Dendritic cell treated with granulocyte-macrophage colony-stimulating factor and Interleukin-4, amounts not matched to agents 40 ng/mL and 50 ng/mL, for 4 days (primary cell): Measurements from ENCODE around the gene OR5B21.

Source experiments
- H3K27ac Mint-ChIP-seq: one replicate; pipeline ENCODE4 v1.8.0; 2022; ENCODE audit warnings: mild to moderate bottlenecking, mixed read lengths
- H3K27me3 Mint-ChIP-seq: one replicate; pipeline ENCODE4 v1.8.0; 2022; ENCODE audit warnings: mild to moderate bottlenecking, mixed read lengths
- H3K36me3 Mint-ChIP-seq: one replicate; pipeline ENCODE4 v1.8.0; 2022; ENCODE audit warnings: low read depth, mixed read lengths
- H3K4me1 Mint-ChIP-seq: one replicate; pipeline ENCODE4 v1.8.0; 2022; ENCODE audit warnings: low read depth, mixed read lengths
- H3K4me3 Mint-ChIP-seq: one replicate; pipeline ENCODE4 v1.8.0; 2022; ENCODE audit warnings: mild to moderate bottlenecking, moderate library complexity, mixed read lengths
- H3K9me3 Mint-ChIP-seq: one replicate; pipeline ENCODE4 v1.8.0; 2022; ENCODE audit warnings: mixed read lengths
- intact Hi-C: fragments of 100-400 bp; cut with micrococcal nuclease; formaldehyde crosslinking; loops from one replicate; pipeline ENCODE4 v1.15.0; 2022

The OR5B21 gene

GRCh38 chr11:58466293-58466692 lies 41.6 kb downstream of the OR5B21 start:
- H3K4me3 Mint-ChIP-seq, result no peak overlapping the region
- no peaks in the 10 kb centered on the region for H3K36me3 Mint-ChIP-seq
- H3K9me3 Mint-ChIP-seq, result peaks cover 17% of the 10 kb centered on the region
- no peaks in the 10 kb centered on the region for H3K27me3 Mint-ChIP-seq
- H3K27ac Mint-ChIP-seq, result no peak overlapping the region
- H3K4me1 Mint-ChIP-seq, result no peaks in the 10 kb centered on the region
- intact Hi-C loops, result no loop called here

- H3K36me3 Mint-ChIP-seq, result no peaks in the 10 kb centered on the region
- no peaks in the 10 kb centered on the region for H3K27me3 Mint-ChIP-seq
- peaks cover 11% of the 10 kb centered on the region for H3K9me3 Mint-ChIP-seq
- H3K4me1 Mint-ChIP-seq, result no peaks in the 10 kb centered on the region
- H3K27ac Mint-ChIP-seq, result no peak overlapping the region
- intact Hi-C loops, result no loop called here
- H3K4me3 Mint-ChIP-seq, result no peak overlapping the region
Measured at GRCh38 chr11:58465690-58466089, 42.2 kb downstream of the OR5B21 start.
